Neuronal stem cell (in vitro differentiated cells): ENCODE results near the gene KDM3A.

ENCODE experiments used
- DNase-seq: peaks from one replicate; pipeline ENCODE4 v3.0.0-alpha.2; 2013; ENCODE audit warnings: low spot score
- H2AFZ ChIP-seq: one replicate; pipeline ENCODE4 v1.6.1; 2013; ENCODE audit warnings: mild to moderate bottlenecking, low read length, inconsistent platforms
- H2AK5ac ChIP-seq: 2 replicates; pipeline ENCODE4 v1.6.1; 2013; ENCODE audit warnings: low read depth, mild to moderate bottlenecking, inconsistent platforms, low read length, moderate library complexity, mixed read lengths
- H2BK120ac ChIP-seq: 2 replicates; pipeline ENCODE4 v1.6.1; 2013; ENCODE audit warnings: low read depth, mild to moderate bottlenecking, inconsistent platforms, low read length, moderate library complexity, mixed read lengths
- H2BK12ac ChIP-seq: one replicate; pipeline ENCODE4 v1.6.1; 2013; ENCODE audit warnings: low read length, inconsistent platforms
- H2BK15ac ChIP-seq: 2 replicates; pipeline ENCODE4 v1.6.1; 2013; ENCODE audit warnings: mild to moderate bottlenecking, low read length, inconsistent platforms, mixed read lengths
- H2BK5ac ChIP-seq: one replicate; pipeline ENCODE4 v1.6.1; 2013; ENCODE audit warnings: inconsistent platforms, mild to moderate bottlenecking, low read length, moderate library complexity
- H3K14ac ChIP-seq: one replicate; pipeline ENCODE4 v1.6.1; 2013; ENCODE audit warnings: low read length, inconsistent platforms
- H3K18ac ChIP-seq: 2 replicates; pipeline ENCODE4 v1.6.1; 2013; ENCODE audit warnings: low read length, inconsistent platforms
- H3K23ac ChIP-seq: 2 replicates; pipeline ENCODE4 v1.6.1; 2013; ENCODE audit warnings: low read depth, mild to moderate bottlenecking, mixed read lengths, low read length, inconsistent platforms; ENCODE audit not compliant: poor library complexity
- H3K27ac ChIP-seq: replicated peaks from 3 replicates; pipeline ENCODE4 v1.5.1; 2013; ENCODE audit warnings: low read length, inconsistent platforms
- H3K27me3 ChIP-seq, 3 experiments: 2 replicates each; pipeline ENCODE4 v1.6.1; 2013; ENCODE audit warnings: low read length in 3 of 3, mild to moderate bottlenecking in 2 of 3, inconsistent platforms in 1 of 3, low read depth in 1 of 3, mixed read lengths in 1 of 3, moderate library complexity in 1 of 3; ENCODE audit not compliant: control insufficient read depth in 3 of 3, insufficient read depth in 3 of 3
- H3K36me3 ChIP-seq, 2 donors: replicated peaks in 1 of 2; 2 replicates each; pipeline ENCODE4 v1.6.1; 2013; ENCODE audit warnings: low read length in 2 of 2; ENCODE audit not compliant: control insufficient read depth in 2 of 2, insufficient read depth in 2 of 2
- H3K4ac ChIP-seq: 2 replicates; pipeline ENCODE4 v1.6.1; 2013; ENCODE audit warnings: inconsistent platforms, mild to moderate bottlenecking, low read length, moderate library complexity
- H3K4me1 ChIP-seq, 2 donors: 1 replicate in 1 of 2; 2 replicates in 1 of 2; pipeline ENCODE4 v1.6.1; 2013; ENCODE audit warnings: low read length in 2 of 2, low read depth in 1 of 2; ENCODE audit not compliant: control insufficient read depth in 2 of 2, insufficient read depth in 1 of 2
- H3K4me2 ChIP-seq: one replicate; pipeline ENCODE4 v1.6.1; 2013; ENCODE audit warnings: mild to moderate bottlenecking, low read length, inconsistent platforms; ENCODE audit not compliant: insufficient read depth, poor library complexity, severe bottlenecking
- H3K4me3 ChIP-seq, 2 donors: 2 replicates each; pipeline ENCODE4 v1.5.1; 2013; ENCODE audit warnings: low read length in 2 of 2, mild to moderate bottlenecking in 2 of 2, inconsistent platforms in 1 of 2, moderate library complexity in 1 of 2
- H3K79me1 ChIP-seq: one replicate; pipeline ENCODE4 v1.6.1; 2013; ENCODE audit warnings: low read depth, mild to moderate bottlenecking, inconsistent platforms, low read length, moderate library complexity
- H3K9ac ChIP-seq: one replicate; pipeline ENCODE4 v1.6.1; 2013; ENCODE audit warnings: mild to moderate bottlenecking, low read depth, low read length, inconsistent platforms; ENCODE audit not compliant: poor library complexity
- H3K9me3 ChIP-seq, 2 donors: replicated peaks in 1 of 2; 2 replicates each; pipeline versions ENCODE3 to v1.6.1; 2013; ENCODE audit warnings: low read length in 2 of 2, mild to moderate bottlenecking in 2 of 2, inconsistent platforms in 1 of 2, low read depth in 1 of 2, mixed read lengths in 1 of 2, moderate library complexity in 1 of 2; ENCODE audit not compliant: control insufficient read depth in 2 of 2, insufficient read depth in 1 of 2
- H4K8ac ChIP-seq: one replicate; pipeline ENCODE4 v1.6.1; 2013; ENCODE audit warnings: low read depth, mild to moderate bottlenecking, inconsistent platforms, low read length, moderate library complexity
- H4K91ac ChIP-seq: one replicate; pipeline ENCODE4 v1.6.1; 2013; ENCODE audit warnings: low read length, low read depth, mild to moderate bottlenecking, inconsistent platforms; ENCODE audit not compliant: poor library complexity
- WGBS, 2 donors: extraction: QIAGEN DNeasy Blood & Tissue Kit; methylation state at CpG; one replicate each; pipeline ENCODE4 v1.1.7; 2013; ENCODE audit warnings: missing lambda C conversion rate in 2 of 2, mixed read lengths in 1 of 2; ENCODE audit not compliant: insufficient read length in 2 of 2, insufficient replicate concordance in 1 of 2; ENCODE audit errors: extremely low coverage in 2 of 2; 5-methylcytosine and 5-hydroxymethylcytosine counted together

The KDM3A gene

DNA sequence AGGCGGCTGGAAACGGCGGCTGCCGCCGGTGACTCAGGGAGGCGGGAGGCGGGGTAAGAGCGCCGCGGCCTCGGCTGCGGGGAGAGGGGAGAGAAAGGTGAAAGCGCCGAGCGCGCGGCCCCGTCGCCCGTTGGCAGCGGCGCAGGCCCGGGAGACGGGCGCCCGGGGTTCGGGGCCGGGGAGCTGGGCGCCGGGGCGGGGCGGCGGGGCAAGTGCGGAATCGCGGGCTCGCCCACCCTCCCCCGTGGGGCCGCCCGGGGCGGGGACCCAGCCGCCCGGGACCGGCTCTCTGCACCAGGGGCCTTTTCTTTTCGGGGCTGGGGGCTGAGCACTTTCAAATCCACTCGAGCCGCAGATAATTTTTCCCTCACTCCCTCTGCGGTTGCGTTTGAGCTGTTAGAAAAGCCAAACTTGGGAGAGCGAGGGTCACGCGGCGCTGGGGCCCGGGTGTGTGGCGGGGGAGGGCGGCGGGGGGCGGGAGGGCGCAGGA, 266 bp downstream of the KDM3A start:
- peaks cover 3 to 8% of the 10 kb centered on the region in 2 donors for H3K4me1 ChIP-seq
- no peak for DNase-seq
- no peak overlapping the region for H2BK5ac ChIP-seq
- H4K8ac ChIP-seq: no peak overlapping the region
- peak overlapping the region; percentile 74 for H3K27ac ChIP-seq
- no peaks in the 10 kb centered on the region for H3K79me1 ChIP-seq
- H3K4me2 ChIP-seq: peak overlapping the region; percentile 69
- H3K14ac ChIP-seq: no peak overlapping the region
- H2BK120ac ChIP-seq: no peak overlapping the region
- H2AFZ ChIP-seq: peak overlapping the region; percentile 68
- H2BK12ac ChIP-seq: no peak overlapping the region
- no peak overlapping the region for H2AK5ac ChIP-seq
- WGBS, 2 donors: no CpG with 5 or more reads among the region's 59 CpGs
- peak overlapping the region; percentile 77 to 81 for H3K4me3 ChIP-seq
- peaks cover 0 to 28% of the 10 kb centered on the region in 2 donors for H3K9me3 ChIP-seq
- no peak overlapping the region for H4K91ac ChIP-seq
- H2BK15ac ChIP-seq: no peak overlapping the region
- H3K23ac ChIP-seq: peak overlapping the region; percentile 67
- H3K9ac ChIP-seq: no peak overlapping the region
- H3K36me3 ChIP-seq: peaks cover 0 to 36% of the 10 kb centered on the region in 2 donors
- H3K4ac ChIP-seq: no peak overlapping the region
- peak overlapping the region; percentile 89 for H3K18ac ChIP-seq
- H3K27me3 ChIP-seq: no peaks in the 10 kb centered on the region

DNA sequence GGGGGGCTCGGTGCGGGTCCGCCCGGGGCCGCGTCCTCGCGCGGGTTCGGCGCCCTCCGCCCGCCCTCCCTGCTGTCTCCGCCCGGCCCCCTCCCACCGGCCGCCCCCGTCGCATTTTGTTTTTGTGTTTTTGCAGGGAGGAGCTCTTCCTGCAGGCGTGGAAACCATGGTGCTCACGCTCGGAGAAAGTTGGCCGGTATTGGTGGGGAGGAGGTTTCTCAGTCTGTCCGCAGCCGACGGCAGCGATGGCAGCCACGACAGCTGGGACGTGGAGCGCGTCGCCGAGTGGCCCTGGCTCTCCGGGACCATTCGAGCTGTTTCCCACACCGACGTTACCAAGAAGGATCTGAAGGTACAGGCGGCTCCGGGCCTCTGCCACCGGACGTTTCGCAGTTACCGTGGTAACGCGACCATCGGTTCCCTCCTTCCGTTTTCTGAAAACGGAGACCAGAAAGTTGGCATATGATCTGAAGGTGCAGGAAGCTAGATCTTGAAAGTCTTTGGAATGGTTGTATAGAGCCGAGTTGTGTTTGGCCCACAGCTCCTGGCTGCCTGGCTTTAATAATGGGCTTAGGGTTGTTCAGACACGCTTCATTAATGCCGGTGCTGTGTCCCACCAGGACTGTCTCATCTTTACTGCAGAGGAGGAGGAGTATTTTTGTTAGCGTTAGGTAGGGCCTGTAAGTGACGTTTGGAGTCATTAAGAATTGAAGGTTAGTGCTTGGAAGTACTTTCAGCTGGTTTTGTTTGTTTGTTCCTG, 891 bp downstream of the KDM3A start:
- Histone ChIP-seq H3K9ac (peak overlapping the region; percentile 80), H3K4me2 (peak overlapping the region; percentile 69), H2AK5ac (peak overlapping the region; percentile 79), H2BK120ac (no peak overlapping the region), H3K14ac (peak overlapping the region; percentile 79), H3K79me1 (no peaks in the 10 kb centered on the region), H3K18ac (peak overlapping the region; percentile 88), H2BK5ac (peak overlapping the region; percentile 72), H3K9me3 (peaks cover 0 to 27% of the 10 kb centered on the region in 2 donors), H3K4me1 (peaks cover 3 to 8% of the 10 kb centered on the region in 2 donors), H3K36me3 (peaks cover 0 to 42% of the 10 kb centered on the region in 2 donors), H4K8ac (no peak overlapping the region), H3K27me3 (no peaks in the 10 kb centered on the region), H3K27ac (peak overlapping the region; percentile 56), H2BK12ac (no peak overlapping the region), H3K4me3 (peak overlapping the region; percentile 77 to 85), H2BK15ac (no peak overlapping the region), H4K91ac (no peak overlapping the region), H2AFZ (peak overlapping the region; percentile 73), H3K23ac (peak overlapping the region; percentile 87), H3K4ac (no peak overlapping the region)
- no CpG with 5 or more reads among the region's 53 CpGs for WGBS, 2 donors
- DNase-seq: peak; percentile 42

DNA sequence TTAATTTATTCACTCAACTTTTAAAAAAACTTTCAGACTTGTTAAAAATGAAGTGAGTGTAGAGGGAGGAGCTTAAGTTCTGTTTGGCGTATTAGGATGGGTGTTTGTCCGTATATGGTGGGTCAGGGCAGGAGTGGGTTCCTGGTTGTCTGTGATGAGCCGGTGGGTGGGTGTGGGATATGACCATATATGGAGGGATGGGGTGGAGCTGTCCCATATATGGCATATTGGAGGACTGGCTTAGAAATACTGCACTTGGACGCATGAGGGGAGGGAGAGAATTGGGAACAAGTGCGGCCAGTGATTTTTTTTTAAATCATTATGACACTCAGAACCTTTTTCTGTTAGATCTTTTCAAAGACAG, 1.5 kb downstream of the KDM3A start:
- Histone ChIP-seq H4K91ac (no peak overlapping the region), H2AK5ac (no peak overlapping the region), H3K9ac (no peak overlapping the region), H3K4ac (no peak overlapping the region), H3K18ac (no peak overlapping the region), H2AFZ (peak overlapping the region; percentile 73), H3K79me1 (no peaks in the 10 kb centered on the region), H2BK5ac (no peak overlapping the region), H2BK120ac (no peak overlapping the region), H3K23ac (no peak overlapping the region), H4K8ac (no peak overlapping the region), H3K4me1 (peaks cover 3 to 8% of the 10 kb centered on the region in 2 donors), H2BK12ac (no peak overlapping the region), H3K4me3 (peak overlapping the region; percentile 77 to 85), H3K27me3 (no peaks in the 10 kb centered on the region), H3K9me3 (peaks cover 0 to 22% of the 10 kb centered on the region in 2 donors), H3K27ac (no peak overlapping the region), H2BK15ac (no peak overlapping the region), H3K14ac (no peak overlapping the region), H3K36me3 (peaks cover 0 to 47% of the 10 kb centered on the region in 2 donors), H3K4me2 (peak overlapping the region; percentile 69)
- no CpG with 5 or more reads among the region's 5 CpGs for WGBS, 2 donors
- DNase-seq: peak; percentile 30

DNA sequence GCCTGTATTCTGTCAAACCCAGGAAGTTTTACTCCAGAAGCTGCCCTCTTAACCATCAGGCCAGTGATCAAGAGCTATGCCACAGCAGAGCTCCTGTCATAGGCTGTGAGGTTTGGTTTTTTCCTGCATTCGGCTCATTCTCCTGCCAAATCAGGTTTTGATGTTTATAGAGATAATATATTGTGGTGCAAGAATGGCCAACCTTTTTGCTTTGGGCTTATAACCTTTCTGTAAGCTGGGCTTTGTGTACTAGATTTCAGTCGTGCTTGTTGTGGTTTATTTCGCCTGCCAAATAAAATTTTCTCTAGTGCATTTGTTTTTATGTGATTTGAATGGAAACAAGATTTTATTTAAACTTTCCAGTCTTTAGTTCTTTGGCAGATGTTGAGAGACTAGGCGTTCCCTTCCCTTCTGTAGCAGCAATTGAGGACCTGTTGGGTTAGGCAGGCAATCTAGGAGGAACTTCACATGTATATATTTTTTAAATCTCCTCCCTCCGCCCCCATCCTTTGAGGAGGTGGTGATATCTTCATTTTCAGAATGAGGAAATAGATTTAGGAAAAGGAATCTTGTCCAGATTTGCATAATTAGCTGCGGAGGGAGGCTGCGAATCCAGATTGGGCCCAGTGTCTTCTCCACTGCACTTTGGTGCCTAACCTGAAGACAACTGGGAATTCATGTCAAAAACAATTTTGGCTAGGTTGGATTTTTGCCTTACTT, 2.6 kb downstream of the KDM3A start:
- Histone ChIP-seq H3K27ac (no peak overlapping the region), H3K36me3 (peaks cover 0 to 59% of the 10 kb centered on the region in 2 donors), H2BK15ac (no peak overlapping the region), H2BK120ac (no peak overlapping the region), H3K23ac (no peak overlapping the region), H4K91ac (no peak overlapping the region), H3K4ac (no peak overlapping the region), H2AK5ac (no peak overlapping the region), H3K4me2 (no peak overlapping the region), H3K14ac (no peak overlapping the region), H3K27me3 (no peaks in the 10 kb centered on the region), H2BK5ac (no peak overlapping the region), H3K79me1 (peaks cover 2% of the 10 kb centered on the region), H3K9ac (no peak overlapping the region), H3K9me3 (peaks cover 0 to 15% of the 10 kb centered on the region in 2 donors), H2BK12ac (no peak overlapping the region), H3K4me1 (peaks cover 3 to 8% of the 10 kb centered on the region in 2 donors), H3K18ac (no peak overlapping the region), H2AFZ (no peak overlapping the region), H3K4me3 (peak overlapping the region in 1 of 2 donors; percentile 77), H4K8ac (no peak overlapping the region)
- no CpG with 5 or more reads among the region's 7 CpGs for WGBS, 2 donors
- DNase-seq: no peak
